DMS79 treated with DMSO at 0.1 percent for 48 hours (cell line): ENCODE results near the gene MYO1B.

Source experiments
- DNase-seq: peaks from one replicate; lab custom pipeline; 2025; lab: John Stamatoyannopoulos, UW

Gene MYO1B

GRCh38 chr2:191299010-191299409 lies 53.8 kb downstream of the MYO1B start:
- DNase-seq: no peak

GRCh38 chr2:191299866-191300265 lies 54.7 kb downstream of the MYO1B start:
- DNase-seq: no peak

GRCh38 chr2:191301971-191302370 lies 56.8 kb downstream of the MYO1B start:
- DNase-seq: no peak

- peak; percentile 4 for DNase-seq
Observed at GRCh38 chr2:191302459-191303139, 57.4 kb downstream of the MYO1B start.

GRCh38 chr2:191303140-191304005 lies 58.2 kb downstream of the MYO1B start:
- no peak for DNase-seq

GRCh38 chr2:191304939-191305875 lies 60.0 kb downstream of the MYO1B start:
- DNase-seq: no peak

- no peak for DNase-seq
Observed at GRCh38 chr2:191308026-191308425, 62.8 kb downstream of the MYO1B start.

GRCh38 chr2:191311156-191311555 lies 66.0 kb downstream of the MYO1B start:
- no peak for DNase-seq

- DNase-seq: no peak
Observed at GRCh38 chr2:191311627-191312026, 66.4 kb downstream of the MYO1B start.

- no peak for DNase-seq
Observed at GRCh38 chr2:191312163-191312562, 67.0 kb downstream of the MYO1B start.

GRCh38 chr2:191312662-191313061 lies 67.5 kb downstream of the MYO1B start:
- DNase-seq: no peak

GRCh38 chr2:191314697-191315364 lies 69.6 kb downstream of the MYO1B start:
- no peak for DNase-seq

- DNase-seq: no peak
Observed at GRCh38 chr2:191315365-191315752, 70.2 kb downstream of the MYO1B start.

- DNase-seq: no peak
Observed at GRCh38 chr2:191316246-191316994, 71.2 kb downstream of the MYO1B start.

GRCh38 chr2:191318037-191318728 lies 73.0 kb downstream of the MYO1B start:
- DNase-seq: no peak

GRCh38 chr2:191318729-191319078 lies 73.5 kb downstream of the MYO1B start:
- peak; percentile 9 for DNase-seq

GRCh38 chr2:191319186-191319585 lies 74.0 kb downstream of the MYO1B start:
- no peak for DNase-seq

- no peak for DNase-seq
Observed at GRCh38 chr2:191320881-191321280, 75.7 kb downstream of the MYO1B start.

GRCh38 chr2:191321861-191322662 lies 76.9 kb downstream of the MYO1B start:
- DNase-seq: peak; percentile 86
